ENCODE measurements around the gene CSPG4.
"Not testable (repeated sequence)": the region's sequence is repeated elsewhere in the genome, so short reads cannot be mapped to it uniquely, and the experiment has no call there.

Gene CSPG4

GRCh38 chr15:75688831-75689230 is 23.8 kb downstream of the CSPG4 start:
- no peak for TF ChIP-seq CTCF (IDR thresholded peaks at IDR 0.05; ENCODE audit: insufficient read depth, low read depth, low read length, missing control alignments)
- H3K4me3 ChIP-seq (ENCODE audit: low read depth, low read length), result no peak overlapping the region
- DNase-seq (ENCODE audit: low read depth), result no peak

- no peak for DNase-seq (ENCODE audit: low read depth)
- no peak for TF ChIP-seq CTCF (IDR thresholded peaks at IDR 0.05; ENCODE audit: insufficient read depth, low read depth, low read length, missing control alignments)
- H3K4me3 ChIP-seq (ENCODE audit: low read depth, low read length), result no peak overlapping the region
Observed at GRCh38 chr15:75688278-75688557, 24.4 kb downstream of the CSPG4 start.

DNA sequence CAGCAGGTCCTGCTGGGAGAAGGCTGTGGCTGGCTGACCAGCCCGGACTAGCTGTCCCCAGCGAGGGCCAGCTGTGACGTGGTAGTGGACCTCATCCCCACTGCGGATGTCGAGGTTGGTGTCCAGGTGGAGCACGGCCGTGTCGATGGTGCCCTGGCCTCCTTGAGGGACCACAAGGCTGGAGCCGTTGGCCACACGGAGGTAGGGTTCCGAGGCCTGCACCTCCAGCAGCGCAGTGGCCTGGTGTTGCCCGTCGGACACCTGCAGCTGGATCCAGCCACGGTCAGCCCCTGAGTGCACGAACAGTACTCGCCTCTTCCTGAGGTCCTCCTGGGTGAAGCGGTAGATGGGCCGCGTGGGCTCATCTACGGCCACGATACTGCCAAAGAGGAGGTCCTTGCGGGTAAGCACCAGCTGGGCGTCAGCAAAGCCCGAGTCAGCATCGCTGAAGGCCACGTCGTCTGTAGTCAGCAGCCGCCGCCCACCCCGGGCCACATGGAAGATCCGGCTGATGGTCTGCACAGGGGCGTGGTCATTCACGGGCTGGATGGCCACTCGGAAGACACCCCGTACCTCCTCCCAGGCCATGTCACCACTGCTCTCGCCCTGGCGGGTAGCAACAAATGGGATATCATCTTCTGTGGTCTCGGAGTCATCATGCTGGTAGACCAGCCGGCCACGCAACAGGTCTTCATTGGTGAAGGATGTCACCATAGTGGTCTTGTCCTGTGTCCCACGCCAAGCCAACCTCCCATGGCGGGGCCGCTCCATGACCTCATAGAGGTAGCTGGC is 25.0 kb downstream of the CSPG4 start:
- no peak for TF ChIP-seq CTCF (IDR thresholded peaks at IDR 0.05; ENCODE audit: insufficient read depth, low read depth, low read length, missing control alignments)
- DNase-seq (ENCODE audit: low read depth), result no peak
- no peak overlapping the region for H3K4me3 ChIP-seq (ENCODE audit: low read depth, low read length)

- TF ChIP-seq CTCF (IDR thresholded peaks at IDR 0.05; ENCODE audit: insufficient read depth, low read depth, low read length, missing control alignments), result peak; percentile 75
- peak; percentile 74 for DNase-seq (ENCODE audit: low read depth)
- not testable (repeated sequence) for H3K4me3 ChIP-seq (ENCODE audit: low read depth, low read length)
Observed at GRCh38 chr15:75686212-75686642, 26.4 kb downstream of the CSPG4 start.

GRCh38 chr15:75685195-75685594 is 27.5 kb downstream of the CSPG4 start:
- H3K4me3 ChIP-seq (ENCODE audit: low read depth, low read length), result no peak overlapping the region
- no peak for DNase-seq (ENCODE audit: low read depth)
- no peak for TF ChIP-seq CTCF (IDR thresholded peaks at IDR 0.05; ENCODE audit: insufficient read depth, low read depth, low read length, missing control alignments)

DNA sequence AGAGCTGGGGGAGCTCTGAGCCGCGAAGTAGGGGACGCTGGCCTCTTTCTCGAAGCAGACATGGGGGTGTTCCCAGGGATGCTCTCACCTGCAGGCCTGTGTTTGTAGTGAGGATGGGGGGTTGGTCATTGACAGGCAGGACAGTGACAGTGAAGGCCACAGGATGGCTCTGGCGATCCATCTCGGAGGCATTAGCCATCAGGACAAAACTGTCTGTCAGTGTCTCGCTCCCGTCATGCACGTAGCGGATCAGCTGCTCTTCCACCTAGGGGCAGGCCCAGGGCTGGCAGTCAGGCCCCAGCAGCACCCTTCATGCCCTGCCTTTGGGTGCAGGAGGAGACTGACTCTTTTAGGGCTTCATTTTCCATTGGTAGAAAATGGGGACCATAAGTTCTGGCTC is 28.0 kb downstream of the CSPG4 start:
- no peak overlapping the region for H3K4me3 ChIP-seq (ENCODE audit: low read depth, low read length)
- DNase-seq (ENCODE audit: low read depth), result no peak
- TF ChIP-seq CTCF (IDR thresholded peaks at IDR 0.05; ENCODE audit: insufficient read depth, low read depth, low read length, missing control alignments), result no peak
